ENCODE measurements around the gene ABTB1.

DNA sequence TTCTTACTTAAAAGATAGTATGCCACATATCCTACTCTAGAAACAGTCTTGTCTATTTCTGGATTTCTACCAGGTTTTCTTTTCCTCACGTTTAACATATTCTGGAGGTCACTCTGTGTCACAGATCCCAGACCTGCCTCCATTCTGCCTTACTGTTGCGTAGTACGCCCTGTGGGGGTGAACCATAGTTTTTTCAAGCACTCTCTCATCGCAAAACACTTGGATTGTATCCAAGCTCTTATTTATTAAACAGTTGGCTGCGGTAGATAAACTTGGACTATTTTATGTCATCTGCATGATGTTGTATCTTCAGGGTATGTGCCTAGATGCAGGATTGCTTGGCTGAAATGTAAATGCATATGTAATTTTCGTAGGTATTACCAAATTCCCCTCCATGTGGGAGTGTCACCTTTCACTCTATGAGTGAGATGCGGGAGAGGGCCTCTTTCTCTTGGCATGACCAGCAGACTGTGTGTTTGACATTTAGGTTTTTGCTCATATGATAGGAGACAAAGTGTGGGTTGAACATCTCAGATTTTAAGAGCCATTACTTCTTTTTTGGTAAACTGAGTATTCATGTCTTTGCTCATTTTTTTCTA, 55.8 kb downstream of the ABTB1 start:
- TF ChIP-seq EP300 (IDR thresholded peaks at IDR 0.05) (no peak), POLR2A (IDR thresholded peaks at IDR 0.05) (no peak)
